Hindlimb muscle (tissue), 1 donor: ENCODE results near the gene UTRN. TPM values are rescaled to one million over a fixed set of nuclear protein-coding genes. Genes with fewer than 3 reads are reported as not detected.

Experiments used
- DNase-seq: peaks from one replicate; pipeline ENCODE4 v3.0.0-alpha.2; 2013
- polyA plus RNA-seq: library from polyadenylated mRNA; unstranded; fragments of 120-200 nt; gene quantifications from one replicate; pipeline ENCODE4 v1.2.1, GENCODE V29; 2013; ENCODE audit not compliant: insufficient read length

The UTRN gene
- polyA plus RNA-seq, 1 donor: 60.9 TPM

- peak; percentile 46 for DNase-seq
Measured at GRCh38 chr6:144283646-144284477, 1.3 kb upstream of the UTRN start.

GRCh38 chr6:144284478-144284782, 705 bp upstream of the UTRN start:
- no peak for DNase-seq

DNA sequence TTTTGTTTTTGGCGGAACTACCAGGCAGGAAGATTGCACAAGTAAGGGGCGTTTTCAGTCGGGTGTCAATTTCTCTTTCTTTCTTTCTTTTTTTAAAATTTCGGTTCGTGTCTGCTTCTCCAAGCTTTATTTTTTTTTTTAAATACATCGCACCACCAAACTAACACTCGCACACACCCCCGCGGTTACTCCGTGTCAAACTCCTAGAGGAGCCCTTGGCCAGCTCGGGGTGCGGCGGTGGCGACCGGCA, 338 bp downstream of the UTRN start:
- DNase-seq: no peak

DNA sequence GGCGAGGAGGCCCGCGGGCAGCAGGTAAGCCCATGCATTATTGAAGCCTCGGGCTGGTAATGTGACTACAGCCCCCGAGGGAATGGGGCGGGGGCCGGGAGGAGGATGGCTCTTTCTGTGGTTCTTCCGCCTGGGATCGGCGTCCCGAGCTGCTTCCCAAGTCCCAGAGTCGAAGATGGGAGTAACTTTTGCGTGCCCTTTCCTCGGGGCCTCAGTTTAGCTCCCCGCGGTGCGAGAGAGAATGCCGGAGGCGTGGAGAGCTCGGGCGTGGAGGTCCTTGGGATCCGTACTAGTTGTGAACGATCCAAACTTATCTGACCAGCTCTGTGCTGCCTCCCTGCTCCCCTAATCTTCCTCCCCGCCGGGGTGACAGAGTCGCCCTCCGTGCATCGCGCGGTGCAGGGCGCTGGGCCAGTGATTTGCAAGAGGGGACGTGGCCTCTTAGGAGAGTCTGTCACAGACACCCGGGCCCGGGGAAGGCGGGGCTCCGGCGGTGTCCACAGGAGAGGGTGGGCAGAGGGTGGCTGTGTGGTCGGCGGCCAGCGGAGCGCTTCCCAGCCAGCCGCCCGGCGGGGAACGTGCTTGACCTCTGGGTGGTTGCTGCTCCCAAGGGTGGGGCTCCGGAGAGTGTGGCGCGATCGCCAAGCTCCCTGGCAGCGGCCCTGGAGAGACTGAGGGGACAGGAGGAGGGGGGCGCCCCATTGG, 815 bp downstream of the UTRN start:
- peak; percentile 62 for DNase-seq

- peak; percentile 56 for DNase-seq
Measured at GRCh38 chr6:144286503-144287393, 1.6 kb downstream of the UTRN start.

DNA sequence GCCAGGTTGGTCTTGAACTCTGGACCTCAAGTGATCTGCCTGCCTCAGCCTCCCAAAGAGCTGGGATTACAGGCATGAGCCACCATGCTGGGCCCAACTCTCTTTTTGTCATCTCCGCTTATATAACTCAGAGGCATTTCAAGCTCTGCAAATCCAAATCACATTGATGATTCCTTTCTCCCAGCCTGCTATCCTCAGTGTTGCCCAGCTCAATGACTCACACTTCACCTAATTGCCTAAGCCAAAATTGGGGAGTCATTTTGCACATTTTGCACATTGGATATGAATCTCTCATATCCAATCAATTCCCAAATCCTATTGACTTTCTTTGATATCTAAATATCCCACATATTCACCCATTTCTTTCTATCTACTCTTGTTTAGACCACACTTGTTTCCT, 3.9 kb downstream of the UTRN start:
- DNase-seq: no peak

DNA sequence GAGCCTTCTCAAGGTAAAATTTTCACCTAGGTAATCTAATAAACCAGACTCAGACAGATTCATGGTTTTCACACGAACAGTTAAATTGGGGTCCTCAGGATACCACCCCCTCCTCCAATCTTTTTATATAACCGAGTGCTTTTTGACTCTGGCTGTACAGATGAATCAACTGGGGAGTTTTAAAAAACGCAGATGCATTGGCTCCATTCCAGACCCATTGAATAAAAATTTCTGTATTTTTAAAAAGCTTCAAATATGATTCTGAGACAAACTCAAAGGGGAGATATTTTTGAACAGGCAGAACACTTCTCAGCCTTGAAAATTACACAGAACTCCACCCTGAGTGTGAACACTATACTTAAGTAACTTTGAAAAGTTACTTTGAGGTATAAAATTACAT, 7.2 kb downstream of the UTRN start:
- DNase-seq: peak; percentile 54

DNA sequence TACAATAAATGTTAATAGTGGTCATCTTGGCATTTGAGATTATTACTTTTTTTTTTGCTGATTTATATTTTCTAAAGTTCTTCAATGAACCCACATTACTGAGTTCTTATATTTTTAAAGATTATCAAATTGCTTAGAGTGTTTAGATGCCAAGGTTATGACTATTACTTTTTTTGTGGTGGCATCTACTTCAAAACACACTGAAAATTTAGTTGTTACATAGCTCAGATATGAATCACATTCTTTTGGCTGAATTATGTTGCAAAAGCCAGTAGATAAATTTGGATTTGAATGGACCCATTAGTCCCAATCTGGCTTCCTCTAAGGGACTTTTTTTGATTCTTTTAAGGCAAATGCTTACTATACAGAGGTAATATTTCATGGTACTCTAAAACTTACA, 8.9 kb downstream of the UTRN start:
- DNase-seq: no peak

- no peak for DNase-seq
Measured at GRCh38 chr6:144295211-144295610, 10.1 kb downstream of the UTRN start.

- DNase-seq: no peak
Measured at GRCh38 chr6:144295981-144296767, 11.0 kb downstream of the UTRN start.

GRCh38 chr6:144296973-144297372, 11.8 kb downstream of the UTRN start:
- no peak for DNase-seq

DNA sequence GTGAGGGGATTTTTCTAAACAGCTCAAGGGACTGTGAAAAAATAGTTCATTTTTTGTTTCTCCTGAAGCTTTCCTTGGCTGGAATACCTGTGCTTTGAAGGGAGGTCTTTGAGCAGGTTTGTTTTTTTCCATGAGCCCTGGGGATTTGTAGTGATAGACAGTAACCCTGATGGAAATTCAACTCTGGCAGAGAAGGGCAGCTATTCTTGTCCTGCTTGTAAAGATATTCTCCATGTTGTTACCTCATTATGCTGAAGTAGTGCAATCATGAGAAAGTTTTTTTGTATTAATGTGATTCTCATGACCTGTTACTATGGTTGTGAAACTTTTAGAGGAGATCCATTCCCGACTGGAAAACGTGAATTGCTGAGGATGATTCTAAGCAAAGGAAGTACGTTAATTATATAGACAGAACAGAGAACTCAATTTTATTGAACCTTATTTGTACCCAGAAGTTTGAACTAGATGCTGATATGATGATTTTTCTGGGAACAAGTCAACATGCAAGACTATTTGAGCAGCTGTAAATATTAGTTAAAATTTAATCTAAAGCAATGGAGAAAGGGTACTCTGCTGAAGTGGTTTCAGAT, 12.5 kb downstream of the UTRN start:
- DNase-seq: peak; percentile 53

DNA sequence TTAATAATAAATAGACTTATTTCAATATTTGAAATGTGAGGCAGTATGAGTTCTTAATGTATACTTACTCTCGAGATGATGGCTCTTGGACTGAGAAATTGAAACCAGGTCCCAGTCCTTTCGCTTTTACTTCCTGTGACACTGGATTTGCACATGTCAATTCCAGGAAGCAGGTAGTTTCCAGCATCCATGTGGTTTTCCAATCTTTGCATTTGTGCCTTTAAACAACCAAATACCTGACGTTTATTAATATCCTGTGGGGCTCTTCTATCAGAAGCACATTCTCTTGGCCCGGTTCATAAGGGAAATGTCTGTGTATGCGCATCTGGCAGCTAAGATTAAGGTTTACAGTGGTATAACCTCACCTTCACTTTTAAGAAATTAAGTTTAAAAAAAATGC, 13.1 kb downstream of the UTRN start:
- no peak for DNase-seq

DNA sequence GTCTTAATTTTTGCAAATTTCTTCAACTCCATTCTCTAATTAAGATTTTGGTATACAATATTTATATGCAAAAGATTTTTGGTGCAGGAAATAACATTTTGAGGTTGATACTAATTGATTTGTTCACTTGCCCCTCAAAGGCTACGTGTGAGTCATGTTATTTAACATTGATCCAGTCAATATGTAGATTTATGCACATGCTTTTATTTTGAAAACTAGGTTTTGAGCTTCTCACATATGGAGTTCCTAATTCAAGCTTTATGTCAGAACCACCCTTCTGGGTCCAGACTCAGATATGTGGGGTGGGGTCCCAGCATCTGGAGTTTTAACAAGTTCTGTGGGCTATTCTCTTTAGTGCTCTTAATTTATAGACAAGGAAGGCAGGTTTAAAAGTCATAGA, 13.8 kb downstream of the UTRN start:
- DNase-seq: no peak

- no peak for DNase-seq
Measured at GRCh38 chr6:144302701-144303372, 17.7 kb downstream of the UTRN start.

- DNase-seq: no peak
Measured at GRCh38 chr6:144304223-144304848, 19.2 kb downstream of the UTRN start.

DNA sequence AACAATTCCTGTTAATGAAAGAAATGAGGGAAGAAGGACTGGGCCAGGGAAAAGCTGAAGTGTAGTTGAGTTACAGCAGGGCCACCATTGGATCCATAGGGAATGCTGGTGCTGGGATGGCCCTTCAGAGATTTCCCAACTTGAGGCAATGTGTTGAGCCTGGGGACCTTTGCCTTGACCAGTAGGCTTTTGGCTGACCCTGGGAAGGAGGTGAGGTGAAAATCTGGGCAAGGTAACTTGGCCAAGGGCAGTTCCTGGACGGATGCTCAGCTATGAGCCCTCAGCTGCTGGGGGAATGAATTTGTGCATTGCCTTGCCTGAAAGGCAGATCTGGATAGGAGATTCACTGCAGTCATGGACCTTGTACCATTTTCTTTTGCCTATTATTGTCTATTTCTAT, 20.4 kb downstream of the UTRN start:
- DNase-seq: no peak

DNA sequence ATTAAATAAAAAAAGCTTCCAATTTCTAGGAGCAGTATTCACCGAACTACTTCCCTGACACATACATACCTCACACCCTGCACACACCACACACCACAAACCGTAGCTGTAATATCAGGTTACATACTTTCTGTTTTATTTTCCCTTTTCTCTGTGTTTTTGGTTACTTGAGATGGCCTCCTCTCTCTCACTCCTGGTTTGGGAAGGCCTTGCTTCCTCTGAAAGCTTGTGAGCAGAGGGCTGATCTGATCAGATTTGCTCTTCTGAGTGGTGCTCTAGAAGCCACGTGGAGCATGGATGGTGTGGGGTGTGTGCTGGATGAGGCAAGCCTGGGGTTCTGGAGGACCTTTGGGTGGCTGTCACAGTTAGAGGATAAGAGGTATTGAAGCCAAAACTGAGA, 20.9 kb downstream of the UTRN start:
- no peak for DNase-seq

GRCh38 chr6:144307880-144308279, 22.7 kb downstream of the UTRN start:
- DNase-seq: no peak

- no peak for DNase-seq
Measured at GRCh38 chr6:144310765-144311164, 25.6 kb downstream of the UTRN start.

DNA sequence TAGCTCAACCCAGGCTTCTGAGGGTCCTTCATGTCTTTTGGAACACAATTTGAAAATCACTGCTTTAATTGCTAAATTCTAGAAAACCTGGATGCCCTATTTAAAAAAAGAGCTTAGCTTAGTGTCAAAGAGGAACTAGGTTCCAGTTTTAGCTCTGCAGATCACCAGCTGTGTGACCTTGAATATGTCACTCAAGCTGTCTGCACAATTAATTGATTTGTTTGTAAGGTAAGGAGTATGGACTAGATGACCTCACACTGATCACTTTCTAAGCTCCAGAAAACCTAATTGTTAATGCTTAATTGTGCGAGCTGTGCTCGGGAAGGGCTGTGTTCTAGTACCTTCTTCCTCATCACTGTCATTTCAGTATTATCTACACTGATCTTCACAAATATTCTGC, 26.2 kb downstream of the UTRN start:
- DNase-seq: no peak
